Activated CD8-positive, alpha-beta memory T cell treated with anti-CD3 and anti-CD28 coated beads, Interleukin-2, amount 50 U/mL, for 1 hour (primary cell): ENCODE measurements around the gene PTX4.
"Not testable (repeated sequence)": the region's sequence is repeated elsewhere in the genome, so short reads cannot be mapped to it uniquely, and the experiment has no call there.

Source experiments
- DNase-seq: peaks from one replicate; pipeline ENCODE4 v3.0.0-alpha.2; 2020; ENCODE audit errors: extremely low read depth

The PTX4 gene

DNA sequence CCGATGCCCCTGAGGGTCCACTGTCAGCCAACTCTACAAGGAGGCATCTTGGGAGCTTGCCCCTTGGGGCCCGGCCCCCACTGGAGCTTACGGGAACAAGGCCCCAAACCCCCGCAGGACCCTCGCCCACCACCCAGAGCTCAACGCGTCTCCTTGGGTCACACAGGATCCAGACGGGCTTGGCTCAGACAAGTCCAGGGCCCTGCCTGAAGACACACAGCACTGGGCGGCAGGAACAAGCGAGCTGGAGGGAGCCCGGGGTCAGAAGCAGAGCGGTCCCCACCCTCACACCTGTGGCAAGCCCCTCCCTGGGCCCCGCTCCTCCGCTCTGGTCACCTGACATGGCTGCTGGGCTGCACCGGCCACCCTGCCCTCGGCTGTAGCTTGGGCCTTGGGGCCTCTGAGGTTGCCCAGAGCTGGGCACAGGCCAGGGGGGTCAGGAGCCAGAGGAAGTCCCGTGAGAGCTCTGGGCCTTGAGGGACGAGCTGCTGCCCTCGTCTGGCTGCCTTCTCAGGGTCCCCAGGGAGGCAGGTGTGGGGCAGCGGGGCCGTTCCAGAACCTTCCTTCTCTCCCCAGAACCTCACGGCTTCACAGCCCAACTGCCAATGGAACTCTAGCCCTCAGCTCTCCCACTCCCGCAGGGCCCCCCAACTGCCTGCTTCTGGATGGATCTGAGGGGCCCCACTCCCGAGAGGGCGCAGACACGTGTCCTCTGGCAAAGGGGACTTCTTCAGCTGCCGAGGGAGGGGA, 44.6 kb downstream of the PTX4 start, which contains the start of gene CCDC154:
TSS of gene CCDC154 (minus strand) at position 577 of the 750 bp plus-strand sequence. CDS start at position 343, 234 bp downstream.
- no peak for DNase-seq

DNA sequence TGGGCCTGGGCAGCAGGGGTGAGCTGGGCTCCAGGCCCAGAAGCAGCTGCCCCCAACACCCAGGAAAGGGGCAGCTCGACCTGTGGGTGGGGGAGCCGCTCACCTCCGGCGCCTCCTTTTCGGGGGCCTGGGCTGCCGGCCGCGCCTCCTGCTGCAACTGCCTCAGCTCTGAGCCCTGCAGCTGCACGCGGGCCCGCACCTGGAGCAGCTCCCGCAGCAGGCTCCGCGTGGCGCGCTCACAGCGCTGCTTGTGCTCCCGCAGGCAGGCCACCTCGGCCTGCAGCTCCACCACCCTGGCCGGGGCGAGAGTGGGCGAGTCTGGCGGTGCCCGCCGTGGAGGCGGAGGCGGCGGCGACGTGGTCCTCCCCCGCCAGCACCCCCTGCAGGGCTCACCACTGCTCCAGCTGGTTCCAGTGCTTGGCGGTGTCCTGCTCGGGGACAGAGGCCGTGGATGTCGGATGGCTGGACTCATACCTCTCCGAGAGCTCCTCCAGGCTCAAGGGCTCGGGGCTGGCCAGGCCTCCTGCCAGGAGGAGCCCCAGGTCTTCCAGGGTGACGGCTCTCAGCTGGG, 45.3 kb downstream of the PTX4 start:
- DNase-seq = no peak

DNA sequence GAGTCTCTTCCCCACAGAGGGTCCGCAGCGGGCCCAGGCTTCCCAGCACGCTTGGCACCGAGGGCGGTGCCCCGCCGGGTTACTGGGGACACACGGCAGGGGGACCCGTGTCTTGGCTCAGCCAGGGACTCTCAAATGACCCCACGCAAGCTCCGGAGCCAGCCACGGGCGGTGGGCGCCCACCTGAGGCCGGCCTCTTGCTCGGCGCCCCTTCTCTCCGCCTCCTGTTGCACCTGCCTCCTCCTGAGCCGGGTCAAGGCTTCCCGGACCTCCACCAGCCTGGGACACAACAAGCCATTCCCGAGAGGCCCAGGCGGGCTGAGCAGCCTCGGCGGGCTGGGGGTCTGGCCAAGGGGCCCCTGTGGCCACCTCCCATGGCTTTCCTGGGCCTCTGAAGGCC, 46.0 kb downstream of the PTX4 start:
- DNase-seq = no peak

GRCh38 chr16:1441391-1441829, 47.3 kb downstream of the PTX4 start:
- DNase-seq = no peak

DNA sequence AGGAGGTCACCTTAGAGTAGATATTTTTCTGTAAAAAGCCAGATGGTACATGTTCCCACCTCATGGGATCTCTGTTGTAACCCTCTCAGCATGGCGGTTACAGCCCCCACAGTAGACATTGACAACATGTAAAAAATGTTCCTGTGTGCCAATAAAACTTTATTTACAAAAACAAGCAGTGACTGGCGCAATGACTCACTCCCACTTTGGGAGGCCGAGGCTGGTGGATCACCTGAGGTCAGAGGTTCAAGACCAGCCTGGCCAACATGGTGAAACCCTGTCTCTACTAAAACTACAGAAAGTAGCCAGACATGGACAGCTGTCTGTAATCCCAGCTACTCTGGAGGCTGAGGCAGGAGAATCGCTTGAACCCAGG, 49.1 kb downstream of the PTX4 start:
- DNase-seq = not testable (repeated sequence)

DNA sequence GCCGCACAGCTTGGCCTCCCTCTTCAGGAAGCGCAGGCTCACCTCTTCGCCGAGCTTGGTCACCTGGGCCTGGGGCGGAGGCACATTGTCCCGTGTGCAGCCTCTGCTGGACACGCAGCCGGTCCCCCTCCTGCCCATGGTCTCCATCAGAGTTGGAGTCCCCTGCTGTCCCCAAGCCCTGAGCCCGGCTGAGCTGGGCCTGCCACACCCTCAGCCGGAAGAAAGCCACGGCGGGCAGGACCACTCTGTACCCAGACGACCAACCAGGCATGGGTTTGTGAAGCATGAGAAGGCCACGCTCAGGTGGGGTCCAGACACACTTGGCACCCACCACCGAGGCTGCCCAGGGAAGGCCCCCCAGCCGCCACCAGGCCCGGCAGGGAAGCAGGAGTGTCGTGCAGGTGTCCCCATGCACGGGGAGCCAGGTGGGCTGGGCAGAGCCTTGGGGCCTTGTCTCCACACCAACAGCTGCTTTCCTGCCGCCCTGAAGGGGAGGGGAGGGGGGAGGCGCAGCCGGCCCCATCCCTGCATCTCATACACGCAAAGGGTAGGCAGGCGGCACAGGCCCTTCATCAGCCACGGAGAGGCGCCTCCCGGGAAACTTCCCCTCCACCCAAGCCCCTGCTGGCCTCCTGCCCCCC, 49.6 kb downstream of the PTX4 start:
- no peak for DNase-seq

- no peak for DNase-seq
These were observed 50.3 kb downstream of the PTX4 start for GRCh38 chr16:1438229-1439057.

GRCh38 chr16:1437606-1438005, 51.1 kb downstream of the PTX4 start:
- DNase-seq = no peak

DNA sequence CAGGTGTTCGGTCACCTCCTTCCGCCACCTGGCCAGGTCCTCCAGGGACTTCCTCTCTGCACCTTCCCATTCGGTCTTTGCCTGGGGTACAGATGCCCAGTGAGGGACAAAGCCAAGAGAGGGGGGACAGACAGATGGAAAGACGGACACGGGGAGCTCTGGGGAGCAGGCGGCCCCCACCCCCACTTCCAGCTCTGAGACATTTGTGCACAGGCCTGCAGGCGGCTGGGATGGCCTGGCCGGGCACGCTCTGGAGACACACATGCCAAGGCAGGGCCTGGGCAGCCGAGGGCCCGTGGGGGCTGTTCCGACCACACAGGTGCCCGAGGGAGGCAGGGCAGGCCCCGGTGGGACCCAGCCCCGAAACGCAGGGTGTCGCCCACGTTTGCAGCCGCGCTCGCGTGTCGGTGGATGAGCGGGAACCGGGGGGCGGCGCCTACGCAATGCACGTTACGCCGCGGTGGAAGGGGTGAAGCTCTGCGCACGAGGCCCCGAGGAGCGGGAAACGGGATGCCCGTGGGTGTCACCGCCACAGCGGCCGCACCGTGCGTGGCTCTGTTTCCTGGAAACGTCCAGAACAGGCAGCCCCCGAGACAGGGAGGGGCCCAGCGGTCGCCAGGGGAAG, 51.9 kb downstream of the PTX4 start:
- no peak for DNase-seq

GRCh38 chr16:1435921-1436697, 52.6 kb downstream of the PTX4 start:
- DNase-seq = no peak
